ENCODE data around the gene SMIM38.

DNA sequence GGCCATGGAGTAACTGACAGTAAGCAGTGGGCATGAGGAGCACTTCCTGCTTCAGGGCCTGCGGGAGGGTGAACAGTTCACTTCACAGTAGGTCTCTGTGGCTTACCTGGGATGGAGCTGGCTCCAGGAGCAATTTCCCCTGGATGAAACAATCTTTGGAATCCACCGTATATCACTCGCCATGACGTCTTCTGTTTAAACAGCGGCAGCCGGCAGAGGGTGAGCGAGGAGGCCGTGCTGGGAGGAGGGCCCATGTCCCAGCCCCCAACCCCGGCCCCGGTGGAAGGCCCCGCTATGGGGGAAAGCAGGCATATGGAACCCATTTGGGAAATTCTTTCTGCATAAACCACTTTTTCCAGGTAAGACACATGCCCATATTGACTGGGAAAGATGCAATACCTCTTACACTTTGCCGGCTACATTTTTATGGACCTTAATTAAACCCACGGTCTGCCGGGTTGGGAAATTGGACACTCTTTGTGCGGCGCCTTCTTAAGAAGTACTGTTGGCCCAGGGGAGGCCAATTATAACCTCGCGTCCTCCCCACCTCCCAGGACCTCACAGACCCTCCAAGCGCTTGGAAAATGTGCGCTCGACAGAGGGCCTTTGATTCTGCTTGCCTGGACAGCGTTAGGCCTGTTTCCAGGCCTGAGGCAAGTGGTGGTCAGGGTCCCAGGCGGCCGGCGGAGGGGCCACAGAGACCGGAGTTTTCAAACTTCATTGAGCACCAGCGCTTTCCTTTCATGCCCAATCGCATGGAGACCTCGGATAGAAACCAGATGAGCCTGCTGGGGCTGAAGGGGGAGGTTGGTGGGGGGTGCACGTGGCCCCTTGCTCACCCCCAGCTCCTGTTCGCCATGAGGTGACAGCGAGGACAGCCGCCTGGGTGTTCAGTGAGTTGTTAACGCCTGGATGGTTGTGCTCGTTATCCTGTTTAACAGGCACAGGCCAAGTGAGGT lies 40.4 kb downstream of the SMIM38 start:
- TF ChIP-seq, protein P1, sequence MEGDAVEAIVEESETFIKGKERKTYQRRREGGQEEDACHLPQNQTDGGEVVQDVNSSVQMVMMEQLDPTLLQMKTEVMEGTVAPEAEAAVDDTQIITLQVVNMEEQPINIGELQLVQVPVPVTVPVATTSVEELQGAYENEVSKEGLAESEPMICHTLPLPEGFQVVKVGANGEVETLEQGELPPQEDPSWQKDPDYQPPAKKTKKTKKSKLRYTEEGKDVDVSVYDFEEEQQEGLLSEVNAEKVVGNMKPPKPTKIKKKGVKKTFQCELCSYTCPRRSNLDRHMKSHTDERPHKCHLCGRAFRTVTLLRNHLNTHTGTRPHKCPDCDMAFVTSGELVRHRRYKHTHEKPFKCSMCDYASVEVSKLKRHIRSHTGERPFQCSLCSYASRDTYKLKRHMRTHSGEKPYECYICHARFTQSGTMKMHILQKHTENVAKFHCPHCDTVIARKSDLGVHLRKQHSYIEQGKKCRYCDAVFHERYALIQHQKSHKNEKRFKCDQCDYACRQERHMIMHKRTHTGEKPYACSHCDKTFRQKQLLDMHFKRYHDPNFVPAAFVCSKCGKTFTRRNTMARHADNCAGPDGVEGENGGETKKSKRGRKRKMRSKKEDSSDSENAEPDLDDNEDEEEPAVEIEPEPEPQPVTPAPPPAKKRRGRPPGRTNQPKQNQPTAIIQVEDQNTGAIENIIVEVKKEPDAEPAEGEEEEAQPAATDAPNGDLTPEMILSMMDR (IDR thresholded peaks at IDR 0.05) = no peak
- no peak for TF ChIP-seq EZH2 (IDR thresholded peaks at IDR 0.05; ENCODE audit: borderline replicate concordance, insufficient read depth, low read depth, low read length, poor library complexity, severe bottlenecking)

Data from B cell (primary cell).